ENCODE results near the gene CUL3. TPM values are rescaled to one million over a fixed set of nuclear protein-coding genes. Genes with fewer than 3 reads are reported as not detected.

Gene CUL3
- total RNA-seq, 2 experiments from 2014 or later: 115 TPM

DNA sequence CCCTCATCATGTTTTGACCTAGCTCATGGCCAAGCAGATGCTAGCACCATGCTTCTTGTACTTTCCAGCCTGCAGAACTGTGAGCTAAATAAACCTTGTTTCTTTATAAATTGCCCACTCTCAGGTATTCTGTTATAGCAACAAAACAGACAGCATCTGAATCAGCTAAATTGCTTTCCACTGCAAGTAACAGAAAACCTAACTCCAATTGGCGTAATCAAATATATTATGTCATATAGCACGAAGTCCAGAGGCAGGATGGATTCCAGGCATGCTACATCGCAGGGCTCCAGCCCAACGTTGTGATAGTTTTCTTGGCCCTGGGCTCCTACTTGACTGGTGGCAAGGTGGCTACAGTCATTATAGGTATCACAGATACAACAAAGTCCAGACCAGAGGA is 10.4 kb upstream of the CUL3 start:
- H3K4me1 ChIP-seq (ENCODE audit: insufficient read depth, low read length): no peaks in the 10 kb centered on the region

GRCh38 chr2:224594840-224595239 is 9.7 kb upstream of the CUL3 start:
- CTCF ChIA-PET: interaction anchor here (0.5 kb wide), 1 partner anchor 460 kb away, joined by 3 read pairs; no protein-coding TSS in a partner anchor

More for the DNA sequence above, 10.4 kb upstream of the CUL3 start:
- CTCF ChIA-PET: interaction anchor here (0.5 kb wide), 1 partner anchor 459 kb away, joined by 3 read pairs; no protein-coding TSS in a partner anchor
- TF ChIP-seq, protein P1, sequence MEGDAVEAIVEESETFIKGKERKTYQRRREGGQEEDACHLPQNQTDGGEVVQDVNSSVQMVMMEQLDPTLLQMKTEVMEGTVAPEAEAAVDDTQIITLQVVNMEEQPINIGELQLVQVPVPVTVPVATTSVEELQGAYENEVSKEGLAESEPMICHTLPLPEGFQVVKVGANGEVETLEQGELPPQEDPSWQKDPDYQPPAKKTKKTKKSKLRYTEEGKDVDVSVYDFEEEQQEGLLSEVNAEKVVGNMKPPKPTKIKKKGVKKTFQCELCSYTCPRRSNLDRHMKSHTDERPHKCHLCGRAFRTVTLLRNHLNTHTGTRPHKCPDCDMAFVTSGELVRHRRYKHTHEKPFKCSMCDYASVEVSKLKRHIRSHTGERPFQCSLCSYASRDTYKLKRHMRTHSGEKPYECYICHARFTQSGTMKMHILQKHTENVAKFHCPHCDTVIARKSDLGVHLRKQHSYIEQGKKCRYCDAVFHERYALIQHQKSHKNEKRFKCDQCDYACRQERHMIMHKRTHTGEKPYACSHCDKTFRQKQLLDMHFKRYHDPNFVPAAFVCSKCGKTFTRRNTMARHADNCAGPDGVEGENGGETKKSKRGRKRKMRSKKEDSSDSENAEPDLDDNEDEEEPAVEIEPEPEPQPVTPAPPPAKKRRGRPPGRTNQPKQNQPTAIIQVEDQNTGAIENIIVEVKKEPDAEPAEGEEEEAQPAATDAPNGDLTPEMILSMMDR (IDR thresholded peaks at IDR 0.05): no peak
- Histone ChIP-seq H3K4me3 (ENCODE audit: low read length) (no peak overlapping the region), H3K27ac (ENCODE audit: low read depth in 1 of 2, low read length in 2 of 2) (no peak overlapping the region), H3K36me3 (ENCODE audit: insufficient read depth, low read length) (no peaks in the 10 kb centered on the region), H3K27me3 (ENCODE audit: control insufficient read depth in 1 of 2, insufficient read depth in 2 of 2, low read length in 2 of 2) (no peaks in the 10 kb centered on the region), H3K9me3 (ENCODE audit: control insufficient read depth in 1 of 2, insufficient read depth in 1 of 2, low read length in 2 of 2) (no peaks in the 10 kb centered on the region)
- Mint-ChIP-seq H3K27me3 (no peaks in the 10 kb centered on the region), H3K4me1 (ENCODE audit: low read depth) (no peaks in the 10 kb centered on the region), H3K4me3 (no peak overlapping the region), H3K9me3 (no peaks in the 10 kb centered on the region), H3K36me3 (ENCODE audit: low read depth) (no peaks in the 10 kb centered on the region), H3K27ac (no peak overlapping the region)
- ATAC-seq (ENCODE audit: poor library complexity): no peak
- POLR2A ChIA-PET: interaction anchor here (0.6 kb wide), 1 partner anchor 43 kb away, joined by 3 read pairs; no protein-coding TSS in a partner anchor
- no peak for DNase-seq
- intact Hi-C loops (cut with DNase I, micrococcal nuclease): no loop called here

GRCh38 chr2:224591220-224591619 is 6.1 kb upstream of the CUL3 start:
- no peak overlapping the region for H3K27ac ChIP-seq (ENCODE audit: low read depth in 1 of 2, low read length in 2 of 2)
- no peaks in the 10 kb centered on the region for H3K27me3 ChIP-seq (ENCODE audit: control insufficient read depth in 1 of 2, insufficient read depth in 2 of 2, low read length in 2 of 2)
- no peak overlapping the region for H3K27ac Mint-ChIP-seq
- ATAC-seq (ENCODE audit: poor library complexity) (no peak), DNase-seq (no peak)
- H3K27me3 Mint-ChIP-seq: no peaks in the 10 kb centered on the region
- H3K36me3 Mint-ChIP-seq (ENCODE audit: low read depth): no peaks in the 10 kb centered on the region
- H3K9me3 ChIP-seq (ENCODE audit: control insufficient read depth in 1 of 2, insufficient read depth in 1 of 2, low read length in 2 of 2): no peaks in the 10 kb centered on the region
- TF ChIP-seq, protein P1 (IDR thresholded peaks at IDR 0.05): no peak
- peaks cover 4% of the 10 kb centered on the region for H3K4me1 Mint-ChIP-seq (ENCODE audit: low read depth)
- CTCF ChIA-PET: no interaction called here
- no peaks in the 10 kb centered on the region for H3K9me3 Mint-ChIP-seq
- intact Hi-C loops (cut with DNase I, micrococcal nuclease): no loop called here
- H3K36me3 ChIP-seq (ENCODE audit: insufficient read depth, low read length): no peaks in the 10 kb centered on the region
- H3K4me3 ChIP-seq (ENCODE audit: low read length): no peak overlapping the region
- no peak overlapping the region for H3K4me3 Mint-ChIP-seq
- no peaks in the 10 kb centered on the region for H3K4me1 ChIP-seq (ENCODE audit: insufficient read depth, low read length)
- POLR2A ChIA-PET: no interaction called here

More at GRCh38 chr2:224594840-224595239, 9.7 kb upstream of the CUL3 start:
- H3K9me3 Mint-ChIP-seq: no peaks in the 10 kb centered on the region
- no peaks in the 10 kb centered on the region for H3K4me1 Mint-ChIP-seq (ENCODE audit: low read depth)
- H3K27me3 Mint-ChIP-seq: no peaks in the 10 kb centered on the region
- no peak overlapping the region for H3K4me3 Mint-ChIP-seq
- POLR2A ChIA-PET: no interaction called here
- no peaks in the 10 kb centered on the region for H3K9me3 ChIP-seq (ENCODE audit: control insufficient read depth in 1 of 2, insufficient read depth in 1 of 2, low read length in 2 of 2)
- no peaks in the 10 kb centered on the region for H3K36me3 Mint-ChIP-seq (ENCODE audit: low read depth)
- no peak overlapping the region for H3K4me3 ChIP-seq (ENCODE audit: low read length)
- H3K27ac Mint-ChIP-seq: no peak overlapping the region
- no peaks in the 10 kb centered on the region for H3K36me3 ChIP-seq (ENCODE audit: insufficient read depth, low read length)
- TF ChIP-seq, protein P1 (IDR thresholded peaks at IDR 0.05): no peak
- ATAC-seq (ENCODE audit: poor library complexity) (no peak), DNase-seq (no peak)
- intact Hi-C loops (cut with DNase I, micrococcal nuclease): no loop called here
- no peaks in the 10 kb centered on the region for H3K4me1 ChIP-seq (ENCODE audit: insufficient read depth, low read length)
- H3K27me3 ChIP-seq (ENCODE audit: control insufficient read depth in 1 of 2, insufficient read depth in 2 of 2, low read length in 2 of 2): no peaks in the 10 kb centered on the region
- H3K27ac ChIP-seq (ENCODE audit: low read depth in 1 of 2, low read length in 2 of 2): no peak overlapping the region

Data from CD4-positive, alpha-beta T cell (primary cell).